Karpas-422 (cell line): ENCODE data around the gene NGFR. TPM values are rescaled to one million over a fixed set of nuclear protein-coding genes. Genes with fewer than 3 reads are reported as not detected.

Source experiments
- small RNA-seq: library from RNA; depleted of rRNA; stranded (forward); fragments of <200 nt; gene quantifications from one replicate; pipeline ENCODE3, GENCODE V24; 2014
- total RNA-seq: library from RNA; depleted of rRNA; stranded (reverse); fragments of >200 nt; shearing (Covaris generic); gene quantifications from 2 replicates; pipeline ENCODE4 v1.2.3, GENCODE V29; 2014; ENCODE audit warnings: low replicate concordance; rRNA removed

The NGFR gene
- total RNA-seq, 1 experiment from 2014 or later, result 0.07 TPM

Small RNA genes lying within 50 kb of the gene (small RNA-seq; reads per million reads assigned to genes)
- not detected for gene MIR6165

Other genes with a start within 250 kb of the NGFR start
- gene ZNF652, start 133.0 kb upstream of the NGFR start, total RNA-seq, result 47.7 and 84.1 TPM in 2 replicates
- 91.5 and 130 TPM in 2 replicates for gene PHB1, start 80.4 kb upstream of the NGFR start, total RNA-seq
- not detected in 2 replicates for gene NXPH3, start 80.6 kb downstream of the NGFR start, total RNA-seq
- 49.0 and 63.5 TPM in 2 replicates for gene SPOP, start 182.8 kb downstream of the NGFR start, total RNA-seq
- gene SLC35B1, start 212.7 kb downstream of the NGFR start, total RNA-seq, result 24.4 and 37.4 TPM in 2 replicates